A673 (cell line): ENCODE measurements around the gene NHS.

ENCODE experiments used
- EZH2 ChIP-seq: fragments of 200-600 bp; sonication (generic); IDR thresholded peaks from 2 replicates; pipeline ENCODE4 v1.6.1; 2017; ENCODE audit warnings: borderline replicate concordance, low read depth, mild to moderate bottlenecking, mixed read lengths, antibody characterized with exemption, low read length; ENCODE audit not compliant: poor library complexity, severe bottlenecking
- TF ChIP-seq, protein P1 (sequence below): fragments of 300-800, 200-600 bp; sonication (generic); conservative IDR thresholded peaks from 2 replicates; pipeline ENCODE4 v1.5.1; 2017; ENCODE audit warnings: low read depth, mild to moderate bottlenecking, antibody characterized with exemption, low read length, moderate library complexity, mixed read lengths

DNA sequence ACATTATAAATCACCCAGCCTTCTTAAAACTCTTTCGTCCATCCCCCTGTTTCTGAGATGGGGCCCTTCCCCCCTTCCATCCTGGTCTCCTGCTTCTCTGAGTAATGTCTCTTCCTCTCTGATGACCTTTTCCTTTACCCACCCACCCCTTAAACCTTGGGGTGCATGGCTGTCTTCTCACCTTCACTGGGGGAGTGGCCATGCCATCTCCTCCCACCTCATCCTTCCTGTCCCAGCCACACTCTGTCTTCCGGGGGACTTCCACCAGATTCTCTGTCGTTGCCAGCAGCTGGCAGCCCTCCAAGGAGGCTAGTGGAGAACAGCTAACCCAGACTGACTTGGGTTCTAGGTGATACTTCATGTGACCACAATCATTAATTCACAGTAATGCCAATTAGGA is 279.1 kb downstream of the NHS start:
- no peak for TF ChIP-seq EZH2
- TF ChIP-seq, protein P1, sequence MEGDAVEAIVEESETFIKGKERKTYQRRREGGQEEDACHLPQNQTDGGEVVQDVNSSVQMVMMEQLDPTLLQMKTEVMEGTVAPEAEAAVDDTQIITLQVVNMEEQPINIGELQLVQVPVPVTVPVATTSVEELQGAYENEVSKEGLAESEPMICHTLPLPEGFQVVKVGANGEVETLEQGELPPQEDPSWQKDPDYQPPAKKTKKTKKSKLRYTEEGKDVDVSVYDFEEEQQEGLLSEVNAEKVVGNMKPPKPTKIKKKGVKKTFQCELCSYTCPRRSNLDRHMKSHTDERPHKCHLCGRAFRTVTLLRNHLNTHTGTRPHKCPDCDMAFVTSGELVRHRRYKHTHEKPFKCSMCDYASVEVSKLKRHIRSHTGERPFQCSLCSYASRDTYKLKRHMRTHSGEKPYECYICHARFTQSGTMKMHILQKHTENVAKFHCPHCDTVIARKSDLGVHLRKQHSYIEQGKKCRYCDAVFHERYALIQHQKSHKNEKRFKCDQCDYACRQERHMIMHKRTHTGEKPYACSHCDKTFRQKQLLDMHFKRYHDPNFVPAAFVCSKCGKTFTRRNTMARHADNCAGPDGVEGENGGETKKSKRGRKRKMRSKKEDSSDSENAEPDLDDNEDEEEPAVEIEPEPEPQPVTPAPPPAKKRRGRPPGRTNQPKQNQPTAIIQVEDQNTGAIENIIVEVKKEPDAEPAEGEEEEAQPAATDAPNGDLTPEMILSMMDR = no peak
